Activated T-cell treated with anti-CD3 and anti-CD28 coated beads for 4 hours (primary cell): ENCODE measurements around the gene BACE1.

Experiments used
- DNase-seq: peaks from one replicate; pipeline ENCODE4 v3.0.0-alpha.2; 2020

Gene BACE1

GRCh38 chr11:117305145-117305544, 10.9 kb downstream of the BACE1 start:
- no peak for DNase-seq

GRCh38 chr11:117303646-117304315, 12.3 kb downstream of the BACE1 start:
- no peak for DNase-seq

GRCh38 chr11:117303101-117303500, 13.0 kb downstream of the BACE1 start:
- no peak for DNase-seq

- no peak for DNase-seq
Measured at GRCh38 chr11:117302228-117302627, 13.8 kb downstream of the BACE1 start.

- DNase-seq = no peak
Measured at GRCh38 chr11:117300773-117301172, 15.3 kb downstream of the BACE1 start.

GRCh38 chr11:117300283-117300663, 15.8 kb downstream of the BACE1 start:
- no peak for DNase-seq

- DNase-seq = no peak
Measured at GRCh38 chr11:117299351-117300282, 16.4 kb downstream of the BACE1 start.

- DNase-seq = no peak
Measured at GRCh38 chr11:117298195-117298594, 17.9 kb downstream of the BACE1 start.

- DNase-seq = no peak
Measured at GRCh38 chr11:117296881-117297280, 19.2 kb downstream of the BACE1 start.

- DNase-seq = no peak
Measured at GRCh38 chr11:117295438-117296137, 20.5 kb downstream of the BACE1 start.

GRCh38 chr11:117292616-117293015, 23.4 kb downstream of the BACE1 start:
- DNase-seq = no peak

GRCh38 chr11:117290809-117291396, 25.2 kb downstream of the BACE1 start, which contains the start of gene BACE1-AS:
TSS of gene BACE1-AS (plus strand) at chr11:117291346.
- no peak for DNase-seq

- no peak for DNase-seq
Measured at GRCh38 chr11:117289795-117290194, 26.3 kb downstream of the BACE1 start.

GRCh38 chr11:117287668-117288067, 28.4 kb downstream of the BACE1 start:
- no peak for DNase-seq

- DNase-seq = no peak
Measured at GRCh38 chr11:117286588-117286987, 29.5 kb downstream of the BACE1 start.

- no peak for DNase-seq
Measured at GRCh38 chr11:117284053-117284452, 32.0 kb downstream of the BACE1 start.

- no peak for DNase-seq
Measured at GRCh38 chr11:117282956-117283355, 33.1 kb downstream of the BACE1 start.

- no peak for DNase-seq
Measured at GRCh38 chr11:117281869-117282268, 34.2 kb downstream of the BACE1 start.

GRCh38 chr11:117281159-117281558, 34.9 kb downstream of the BACE1 start:
- no peak for DNase-seq

- DNase-seq = no peak
Measured at GRCh38 chr11:117279711-117280376, 36.2 kb downstream of the BACE1 start.

GRCh38 chr11:117278347-117278746, 37.7 kb downstream of the BACE1 start:
- no peak for DNase-seq

GRCh38 chr11:117273550-117274289, 42.3 kb downstream of the BACE1 start:
- DNase-seq = no peak
